Measurements from ENCODE around the gene CA10. TPM values are rescaled to one million over a fixed set of nuclear protein-coding genes. Genes with fewer than 3 reads are reported as not detected.

The CA10 gene
- total and polyA plus RNA-seq, 2 donors (not counting 3 experiments of a cell fraction or from before 2014, with no cell fraction given), result not detected

- H3K27me3 ChIP-seq (ENCODE audit: control insufficient read depth in 2 of 2, insufficient read depth in 2 of 2, low read length in 2 of 2), result no peaks in the 10 kb centered on the region
- H3K4me3 ChIP-seq (replicated peaks in 1 of 3; ENCODE audit: insufficient read depth in 1 of 3, low read depth in 1 of 3, low read length in 3 of 3), result no peak overlapping the region
- peaks cover 2% of the 10 kb centered on the region for H3K9me3 ChIP-seq (replicated peaks; ENCODE audit: control insufficient read depth, insufficient read depth, low read length)
- FAIRE-seq (no peak), DNase-seq (ENCODE audit: low read depth, low spot score) (no peak)
- dilution Hi-C loops (cut with MboI; ENCODE audit: extremely low pct_ligation_motif_present, low sequenced_read_pairs) (no loop called here), intact Hi-C loops (cut with micrococcal nuclease) (no loop called here)
- H3K79me2 ChIP-seq (ENCODE audit: control insufficient read depth, insufficient read depth, low read length), result no peaks in the 10 kb centered on the region
- no peaks in the 10 kb centered on the region for H3K9me1 ChIP-seq (replicated peaks; ENCODE audit: control insufficient read depth, extremely low read depth, insufficient read depth, low read length)
- H3K4me1 ChIP-seq (ENCODE audit: control insufficient read depth, extremely low read depth, insufficient read depth, low read length), result no peaks in the 10 kb centered on the region
- no peak overlapping the region for H2AFZ ChIP-seq (ENCODE audit: low read depth, low read length)
- H3K4me2 ChIP-seq (ENCODE audit: insufficient read depth, low read length), result no peak overlapping the region
- H3K36me3 ChIP-seq (ENCODE audit: control insufficient read depth in 2 of 2, extremely low read depth in 1 of 2, insufficient read depth in 2 of 2, low read length in 2 of 2), result no peaks in the 10 kb centered on the region
- H3K9ac ChIP-seq (replicated peaks; ENCODE audit: extremely low read depth, insufficient read depth, low read length), result no peak overlapping the region
- no peak overlapping the region for H3K27ac ChIP-seq (ENCODE audit: insufficient read depth, low read depth, low read length)
- no peak for TF ChIP-seq EZH2 (IDR thresholded peaks at IDR 0.05; ENCODE audit: borderline replicate concordance, low read depth, low read length, severe bottlenecking)
- no peak for TF ChIP-seq FOS (IDR thresholded peaks at IDR 0.05; ENCODE audit: borderline replicate concordance, insufficient read depth, low read length)
- TF ChIP-seq MAX (IDR thresholded peaks at IDR 0.05; ENCODE audit: insufficient read depth, insufficient read length), result no peak
- TF ChIP-seq POLR2AphosphoS5 (IDR thresholded peaks at IDR 0.05; ENCODE audit: insufficient read depth, low read depth, low read length), result no peak
- no peak for TF ChIP-seq MYC (IDR thresholded peaks at IDR 0.05; ENCODE audit: low read depth, low read length)
- TF ChIP-seq JUN (IDR thresholded peaks at IDR 0.05; ENCODE audit: borderline replicate concordance, insufficient read depth, insufficient read length, low read depth), result no peak
- no peak for TF ChIP-seq POLR2A (IDR thresholded peaks at IDR 0.05; ENCODE audit: low read depth, low read length)
- TF ChIP-seq CTCF (IDR thresholded peaks at IDR 0.05; ENCODE audit: extremely low read depth in 1 of 2, insufficient read depth in 1 of 2, low read depth in 1 of 2, low read length in 2 of 2), result peak in 1 of 2 donors; percentile 1
- ChIA-PET POLR2A (no interaction called here), CTCF (no interaction called here)
- BruUV-seq (replicated peaks), result no TSS peak
- H4K20me1 ChIP-seq (replicated peaks; ENCODE audit: control insufficient read depth, extremely low read depth, insufficient read depth, low read length), result no peaks in the 10 kb centered on the region
Measured at GRCh38 chr17:52170963-52171572, 12.6 kb upstream of the CA10 start.
